Measurements from ENCODE around the gene ANKRD30B. TPM values are rescaled to one million over a fixed set of nuclear protein-coding genes. Genes with fewer than 3 reads are reported as not detected.
"Not testable (repeated sequence)": the region's sequence is repeated elsewhere in the genome, so short reads cannot be mapped to it uniquely, and the experiment has no call there.

ANKRD30B gene
- total and polyA plus RNA-seq, 2 of the 4 experiments (the other 2 are of a cell fraction): not detected

DNA sequence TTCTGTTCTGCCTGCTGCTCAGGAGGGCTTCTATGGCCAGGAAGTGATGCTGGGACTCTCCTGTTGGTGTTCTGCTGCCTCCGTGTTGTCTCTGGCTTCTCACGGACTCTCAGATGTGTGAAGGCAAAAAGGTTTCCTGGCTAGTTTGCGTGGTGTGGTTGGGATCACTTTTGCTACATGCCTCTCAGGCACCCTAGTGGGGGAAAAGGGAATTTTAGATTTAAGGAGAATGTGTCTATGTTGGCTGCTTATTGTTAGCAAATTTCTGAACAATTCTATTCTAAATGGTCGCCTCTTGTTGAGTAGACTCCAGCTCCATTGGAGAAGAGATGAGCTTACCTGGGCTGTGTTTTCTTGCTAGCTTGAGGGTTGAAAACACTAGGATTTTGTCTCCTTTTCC lies 120.9 kb downstream of the ANKRD30B start:
- H3K4me2 ChIP-seq (ENCODE audit: low read depth, low read length); H3K14ac ChIP-seq (replicated peaks; ENCODE audit: low read depth, low read length); H3K4me3 ChIP-seq (ENCODE audit: insufficient read depth, low read depth, low read length); H3K23ac ChIP-seq (ENCODE audit: low read depth, low read length); CTCF ChIA-PET; H2AFZ ChIP-seq (replicated peaks; ENCODE audit: low read length, poor library complexity); H2BK5ac ChIP-seq (ENCODE audit: low read depth, low read length, poor library complexity, severe bottlenecking); H2BK15ac ChIP-seq (ENCODE audit: low read depth, low read length); H3K79me1 ChIP-seq (ENCODE audit: low read depth in 1 of 2, low read length in 2 of 2); BruUV-seq (replicated peaks); H3K9ac ChIP-seq (ENCODE audit: low read depth, low read length); H3K4me1 ChIP-seq (ENCODE audit: control insufficient read depth, insufficient read depth, low read length); dilution Hi-C loops (cut with HindIII; ENCODE audit: low sequenced_read_pairs, unreplicated experiment); H3K4ac ChIP-seq (ENCODE audit: low read depth, low read length); H4K8ac ChIP-seq (ENCODE audit: low read depth in 2 of 2, low read length in 2 of 2); H2BK120ac ChIP-seq (ENCODE audit: low read depth, low read length); POLR2A ChIA-PET (ENCODE audit: unreplicated experiment); H3K9me3 ChIP-seq (ENCODE audit: control insufficient read depth, insufficient read depth, low read length); H4K5ac ChIP-seq (ENCODE audit: low read depth, low read length); intact Hi-C loops (cut with micrococcal nuclease); H4K20me1 ChIP-seq (ENCODE audit: insufficient read depth, low read length); H3K56ac ChIP-seq (ENCODE audit: extremely low read depth, insufficient read depth, low read length); H3K18ac ChIP-seq (ENCODE audit: low read depth, low read length); DNase-seq; H2AK9ac ChIP-seq (replicated peaks; ENCODE audit: low read depth, low read length, poor library complexity); H3K27ac ChIP-seq (ENCODE audit: insufficient read depth, low read length); in situ Hi-C loops (cut with MboI; ENCODE audit: low sequenced_read_pairs); H2BK20ac ChIP-seq (ENCODE audit: low read depth, low read length); ATAC-seq (ENCODE audit: low read depth); H3K9me1 ChIP-seq (ENCODE audit: insufficient read depth, low read length); H4K91ac ChIP-seq (ENCODE audit: insufficient read depth, low read depth, low read length); H3K36me3 ChIP-seq (ENCODE audit: control insufficient read depth, insufficient read depth, low read length); H2AK5ac ChIP-seq (ENCODE audit: low read depth, low read length); H3K27me3 ChIP-seq (ENCODE audit: control insufficient read depth, insufficient read depth, low read length): not testable (repeated sequence)
- no CpG with 5 or more reads among the region's 4 CpGs for WGBS, 2 experiments (ENCODE audit: extremely low coverage in 2 of 2, insufficient read length in 1 of 2)

DNA sequence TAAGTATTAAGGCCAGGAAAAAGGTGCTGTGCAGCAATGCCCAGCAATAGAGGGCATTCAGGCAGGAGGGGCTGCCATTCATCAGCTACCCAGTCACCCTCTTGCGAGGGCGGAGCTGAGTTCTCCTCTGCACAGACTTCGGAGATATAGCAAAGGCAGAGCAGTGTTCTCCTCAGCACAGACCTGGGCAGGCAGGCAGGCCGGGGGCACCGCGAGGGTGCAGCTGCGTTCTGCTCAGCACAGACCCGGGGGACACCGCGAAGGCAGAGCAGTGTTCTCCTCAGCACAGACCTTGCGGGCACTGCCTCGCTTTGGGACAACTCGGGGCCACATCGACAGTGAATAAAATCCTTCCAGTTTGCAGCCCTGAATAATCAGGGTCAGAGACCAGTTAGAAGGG lies 130.9 kb downstream of the ANKRD30B start:
- WGBS, 2 experiments (ENCODE audit: extremely low coverage in 2 of 2, insufficient read length in 1 of 2): no CpG with 5 or more reads among the region's 14 CpGs
- H3K4me3 ChIP-seq (ENCODE audit: insufficient read depth, low read depth, low read length); in situ Hi-C loops (cut with MboI; ENCODE audit: low sequenced_read_pairs); H4K5ac ChIP-seq (ENCODE audit: low read depth, low read length); POLR2A ChIA-PET (ENCODE audit: unreplicated experiment); H4K20me1 ChIP-seq (ENCODE audit: insufficient read depth, low read length); H3K79me1 ChIP-seq (ENCODE audit: low read depth in 1 of 2, low read length in 2 of 2); DNase-seq; H4K8ac ChIP-seq (ENCODE audit: low read depth in 2 of 2, low read length in 2 of 2); H2AK9ac ChIP-seq (replicated peaks; ENCODE audit: low read depth, low read length, poor library complexity); dilution Hi-C loops (cut with HindIII; ENCODE audit: low sequenced_read_pairs, unreplicated experiment); ATAC-seq (ENCODE audit: low read depth); H2AK5ac ChIP-seq (ENCODE audit: low read depth, low read length); H3K56ac ChIP-seq (ENCODE audit: extremely low read depth, insufficient read depth, low read length); H3K27ac ChIP-seq (ENCODE audit: insufficient read depth, low read length); H3K18ac ChIP-seq (ENCODE audit: low read depth, low read length); H3K4me1 ChIP-seq (ENCODE audit: control insufficient read depth, insufficient read depth, low read length); BruUV-seq (replicated peaks); H3K36me3 ChIP-seq (ENCODE audit: control insufficient read depth, insufficient read depth, low read length); intact Hi-C loops (cut with micrococcal nuclease); H2BK20ac ChIP-seq (ENCODE audit: low read depth, low read length); H3K9me1 ChIP-seq (ENCODE audit: insufficient read depth, low read length); H3K4ac ChIP-seq (ENCODE audit: low read depth, low read length); H3K27me3 ChIP-seq (ENCODE audit: control insufficient read depth, insufficient read depth, low read length); H3K23ac ChIP-seq (ENCODE audit: low read depth, low read length); H4K91ac ChIP-seq (ENCODE audit: insufficient read depth, low read depth, low read length); H2AFZ ChIP-seq (replicated peaks; ENCODE audit: low read length, poor library complexity); H3K9me3 ChIP-seq (ENCODE audit: control insufficient read depth, insufficient read depth, low read length); CTCF ChIA-PET; H3K4me2 ChIP-seq (ENCODE audit: low read depth, low read length); H2BK5ac ChIP-seq (ENCODE audit: low read depth, low read length, poor library complexity, severe bottlenecking); H2BK120ac ChIP-seq (ENCODE audit: low read depth, low read length); H3K14ac ChIP-seq (replicated peaks; ENCODE audit: low read depth, low read length); H3K9ac ChIP-seq (ENCODE audit: low read depth, low read length); H2BK15ac ChIP-seq (ENCODE audit: low read depth, low read length): not testable (repeated sequence)
